PC-3 (cell line): ENCODE measurements around the gene TFAM. TPM values are rescaled to one million over a fixed set of nuclear protein-coding genes. Genes with fewer than 3 reads are reported as not detected.
A peak's percentile ranks its signal among the peaks of the same experiment; 100 is the strongest.

Experiments
- ATAC-seq: fragments of 200-7000 bp; cut with Tn5 transposase; 2 replicates; pipeline ENCODE4 v1.9.1; 2020; ENCODE audit warnings: mild to moderate bottlenecking, moderate library complexity
- BruUV-seq: library from RNA; stranded (reverse); fragments of 400-500 nt; replicated peaks from 2 replicates; lab custom pipeline; 2021; lab: Mats Ljungman, UMichigan
- CTCF ChIA-PET: fragments of 300-600 bp; sonication (Branson Sonifier 250); formaldehyde crosslinking; loops from one replicate; lab custom pipeline; 2022; ENCODE audit warnings: antibody characterized with exemption; lab: Charles Lee
- POLR2A ChIA-PET: fragments of 300-600 bp; sonication (Branson Sonifier 250); formaldehyde crosslinking; loops from one replicate; lab custom pipeline; 2022; ENCODE audit warnings: antibody characterized with exemption; ENCODE audit not compliant: unreplicated experiment; lab: Charles Lee
- DNase-seq: peaks from one replicate; pipeline ENCODE4 v3.0.0-alpha.2; 2015
- H2AFZ ChIP-seq: fragments of 300-600 bp; sonication (generic); 2 replicates; pipeline ENCODE4 v1.6.0; 2016; ENCODE audit warnings: antibody characterized with exemption, low read length
- H3F3A ChIP-seq: fragments of 300-600 bp; sonication (generic); one replicate; pipeline ENCODE4 v1.6.0; 2017; ENCODE audit warnings: antibody characterized with exemption, low read length, control low read depth, mild to moderate bottlenecking; ENCODE audit not compliant: unreplicated experiment
- H3K27ac ChIP-seq: fragments of 300-600 bp; sonication (generic); 2 replicates; pipeline ENCODE4 v1.5.1; 2016; ENCODE audit warnings: mild to moderate bottlenecking, low read length
- H3K27me3 ChIP-seq: fragments of 300-600 bp; sonication (generic); 2 replicates; pipeline ENCODE4 v1.6.1; 2016; ENCODE audit warnings: low read length, mixed read lengths
- H3K36me3 ChIP-seq: fragments of 300-600 bp; sonication (generic); 2 replicates; pipeline ENCODE4 v1.6.1; 2016; ENCODE audit warnings: low read depth, mixed run types, low read length, mixed read lengths
- H3K4me1 ChIP-seq: fragments of 300-600 bp; sonication (generic); 2 replicates; pipeline ENCODE4 v1.5.1; 2016; ENCODE audit warnings: low read length; ENCODE audit not compliant: insufficient read depth
- H3K4me2 ChIP-seq: fragments of 300-600 bp; sonication (generic); 2 replicates; pipeline ENCODE4 v1.6.0; 2016; ENCODE audit warnings: low read length
- H3K4me3 ChIP-seq: fragments of 300-600 bp; sonication (generic); 2 replicates; pipeline ENCODE4 v1.5.1; 2016; ENCODE audit warnings: mild to moderate bottlenecking, low read length, mixed read lengths
- H3K79me2 ChIP-seq: fragments of 300-600 bp; sonication (generic); 2 replicates; pipeline ENCODE4 v1.6.1; 2017; ENCODE audit warnings: low read length, mixed read lengths
- H3K9ac ChIP-seq: fragments of 300-600 bp; sonication (generic); 2 replicates; pipeline ENCODE4 v1.6.0; 2016; ENCODE audit warnings: mild to moderate bottlenecking, low read length
- H3K9me2 ChIP-seq: fragments of 300-600 bp; sonication (generic); replicated peaks from 2 replicates; pipeline ENCODE4 v1.6.1; 2016; ENCODE audit warnings: mixed run types, low read length, mixed read lengths
- H3K9me3 ChIP-seq: fragments of 300-600 bp; sonication (generic); 2 replicates; pipeline ENCODE4 v1.6.1; 2016; ENCODE audit warnings: low read length, mixed read lengths
- H4K20me1 ChIP-seq: fragments of 300-600 bp; sonication (generic); 2 replicates; pipeline ENCODE4 v1.6.1; 2016; ENCODE audit warnings: low read length, mixed read lengths
- CTCF ChIP-seq: fragments of 300-600 bp; sonication (generic); conservative IDR thresholded peaks from 2 replicates; pipeline ENCODE4 v1.5.1; 2017; ENCODE audit warnings: antibody characterized with exemption, low read depth, mild to moderate bottlenecking, low read length
- EZH2 ChIP-seq: fragments of 300-600 bp; sonication (generic); IDR thresholded peaks from one replicate; pipeline ENCODE4 v1.6.1; 2017; ENCODE audit warnings: antibody characterized with exemption, mild to moderate bottlenecking, low read length; ENCODE audit not compliant: unreplicated experiment
- EZH2phosphoT487 ChIP-seq: fragments of 300-600 bp; sonication (generic); IDR thresholded peaks from 2 replicates; pipeline ENCODE4 v1.6.1; 2018; ENCODE audit warnings: mild to moderate bottlenecking, antibody characterized with exemption, low read length, borderline replicate concordance
- intact Hi-C: fragments of 100-400 bp; cut with micrococcal nuclease; formaldehyde crosslinking; loops from 2 replicates; pipeline ENCODE4 v1.9.0; 2023
- total RNA-seq: library from RNA; depleted of rRNA; stranded (reverse); fragments of >200 nt; gene quantifications from 2 replicates; pipeline ENCODE4 v1.2.3, GENCODE V29; 2014

Gene TFAM
- total RNA-seq, 1 experiment from 2014 or later = 121 TPM

GRCh38 chr10:58435297-58435985 lies 50.2 kb downstream of the TFAM start:
- peak overlapping the region; percentile 61 for H3K4me2 ChIP-seq
- H4K20me1 ChIP-seq = no peaks in the 10 kb centered on the region
- no peak for TF ChIP-seq EZH2
- no peak for TF ChIP-seq EZH2phosphoT487
- TF ChIP-seq CTCF = peak; percentile 48
- POLR2A ChIA-PET = no interaction called here
- no peaks in the 10 kb centered on the region for H3K79me2 ChIP-seq
- H3K27me3 ChIP-seq = no peaks in the 10 kb centered on the region
- H3K4me1 ChIP-seq = peaks cover 47% of the 10 kb centered on the region
- peak overlapping the region; percentile 68 for H3K27ac ChIP-seq
- H3K36me3 ChIP-seq = no peaks in the 10 kb centered on the region
- ATAC-seq = peak; percentile 93
- no peaks in the 10 kb centered on the region for H3K9me2 ChIP-seq
- CTCF ChIA-PET = interaction anchor here (0.5 kb wide), 1 partner anchor 311 kb away, joined by 3 read pairs; no protein-coding TSS in a partner anchor
- intact Hi-C loops = no loop called here
- H3K9me3 ChIP-seq = no peaks in the 10 kb centered on the region
- H3F3A ChIP-seq = peaks cover 4% of the 10 kb centered on the region
- peak; percentile 98 for DNase-seq
- peak overlapping the region; percentile 7; the same call in 1 of the 2 replicates for H3K9ac ChIP-seq
- BruUV-seq = no TSS peak
- H2AFZ ChIP-seq = peak overlapping the region; percentile 5; the same call in 1 of the 2 replicates
- H3K4me3 ChIP-seq = peak overlapping the region; percentile 8; the same call in 1 of the 2 replicates

- H3K9ac ChIP-seq = peak overlapping the region; percentile 7; the same call in 1 of the 2 replicates
- H3K4me3 ChIP-seq = peak overlapping the region; percentile 8; the same call in 1 of the 2 replicates
- H3K4me1 ChIP-seq = peaks cover 48% of the 10 kb centered on the region
- CTCF ChIA-PET = no interaction called here
- H3K9me2 ChIP-seq = no peaks in the 10 kb centered on the region
- peak overlapping the region; percentile 68 for H3K27ac ChIP-seq
- H4K20me1 ChIP-seq = no peaks in the 10 kb centered on the region
- H3K79me2 ChIP-seq = no peaks in the 10 kb centered on the region
- H3K9me3 ChIP-seq = no peaks in the 10 kb centered on the region
- H3K27me3 ChIP-seq = no peaks in the 10 kb centered on the region
- peaks cover 4% of the 10 kb centered on the region for H3F3A ChIP-seq
- POLR2A ChIA-PET = no interaction called here
- no peaks in the 10 kb centered on the region for H3K36me3 ChIP-seq
- TF ChIP-seq CTCF = no peak
- no peak for TF ChIP-seq EZH2
- no peak for TF ChIP-seq EZH2phosphoT487
- intact Hi-C loops = no loop called here
- DNase-seq (peak; percentile 100), ATAC-seq (peak; percentile 40)
- H3K4me2 ChIP-seq = peak overlapping the region; percentile 61
- H2AFZ ChIP-seq = peak overlapping the region; percentile 5; the same call in 1 of the 2 replicates
- BruUV-seq = no TSS peak
Observed at GRCh38 chr10:58436071-58436470, 50.9 kb downstream of the TFAM start.
